Activated gamma-delta T cell treated with anti-CD3 and anti-CD28 coated beads, Interleukin-2, amount 50 U/mL, for 16 hours (primary cell): ENCODE measurements around the gene IZUMO1.
"Not testable (repeated sequence)": the region's sequence is repeated elsewhere in the genome, so short reads cannot be mapped to it uniquely, and the experiment has no call there.

Experiments used
- DNase-seq: peaks from one replicate; pipeline ENCODE4 v3.0.0-alpha.2; 2020; ENCODE audit warnings: low read depth

IZUMO1 gene

DNA sequence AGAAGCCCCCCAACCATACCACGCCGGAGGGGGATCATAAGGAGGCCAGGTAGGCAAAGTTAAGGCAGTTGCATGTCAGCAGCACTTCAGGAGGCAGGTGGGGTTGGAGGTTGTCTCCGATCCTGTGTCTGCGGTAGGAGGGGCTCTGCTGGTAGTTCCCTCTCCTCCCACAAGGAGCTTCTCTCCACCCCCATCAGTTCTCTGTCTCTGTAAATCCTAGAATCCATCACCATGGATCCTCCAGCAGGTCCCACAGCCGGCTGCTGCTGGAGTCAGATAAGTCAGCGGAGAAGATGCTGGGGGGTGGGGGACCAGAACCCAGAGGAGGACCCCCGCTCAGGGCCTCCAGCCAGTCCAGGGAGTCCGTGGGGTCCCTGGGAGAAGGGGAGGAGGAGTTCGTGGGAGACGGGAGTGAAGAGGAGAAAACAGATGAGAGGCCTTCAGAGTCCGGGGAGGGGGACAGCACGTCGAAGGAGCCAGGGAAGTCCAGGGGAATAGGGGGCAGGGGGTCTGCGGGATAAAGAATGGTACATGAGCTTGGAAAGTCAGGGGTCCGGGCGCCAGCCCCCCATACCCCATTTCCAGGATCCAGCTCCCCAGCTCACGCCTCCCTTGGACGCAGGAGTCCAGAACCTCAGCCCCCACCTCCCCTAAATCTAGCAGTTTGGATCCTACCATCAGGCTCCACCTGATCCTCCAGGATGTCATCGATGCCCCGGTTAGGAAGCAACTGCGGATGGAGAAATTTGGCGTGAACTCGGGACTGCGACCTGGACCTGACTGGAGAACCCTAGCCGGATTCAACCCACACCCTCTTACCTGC, 33.5 kb downstream of the IZUMO1 start:
- DNase-seq: no peak

- no peak for DNase-seq
These were observed 35.5 kb downstream of the IZUMO1 start for GRCh38 chr19:48711106-48711662.

DNA sequence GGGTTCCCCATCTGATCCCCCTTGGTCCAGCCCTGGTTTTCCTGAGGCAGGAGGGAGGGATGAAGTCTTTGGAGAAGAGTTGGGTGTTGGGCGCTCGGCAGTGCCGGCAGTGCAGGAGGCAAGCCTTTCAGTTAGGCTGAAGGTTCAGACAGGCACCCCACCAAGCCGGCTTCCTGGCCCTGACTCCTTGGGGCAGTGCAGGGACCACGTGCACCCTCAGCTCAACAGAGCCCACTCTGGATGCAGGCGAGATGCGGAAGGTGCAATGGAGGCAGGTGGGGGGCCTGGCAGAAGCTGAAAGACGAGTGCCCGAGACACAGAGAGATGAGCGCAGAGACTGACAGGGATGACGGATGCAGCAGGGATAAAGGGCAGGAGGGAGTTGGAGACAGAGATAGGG, 38.2 kb downstream of the IZUMO1 start:
- DNase-seq: no peak

GRCh38 chr19:48705431-48705830, 41.3 kb downstream of the IZUMO1 start:
- DNase-seq: no peak

- DNase-seq: no peak
These were observed 43.4 kb downstream of the IZUMO1 start for GRCh38 chr19:48703316-48703715.

DNA sequence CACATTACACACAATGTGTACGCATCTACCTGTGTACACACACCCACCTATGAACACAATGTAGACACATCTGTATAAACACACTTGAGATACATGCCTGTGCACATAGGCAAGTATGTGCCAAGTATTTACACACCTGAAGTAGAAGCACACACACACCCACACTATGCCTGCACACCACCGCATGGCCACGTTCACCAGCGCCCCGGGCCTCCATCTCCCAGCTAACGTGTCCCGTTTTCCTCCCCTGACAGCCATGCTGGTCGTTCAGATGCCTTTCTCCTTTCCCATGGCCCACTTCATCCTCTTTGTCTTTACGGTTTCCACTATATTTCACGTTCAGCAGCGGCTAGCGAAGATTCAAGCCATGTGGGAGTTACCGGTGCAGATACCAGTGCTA, 44.0 kb downstream of the IZUMO1 start:
- no peak for DNase-seq

DNA sequence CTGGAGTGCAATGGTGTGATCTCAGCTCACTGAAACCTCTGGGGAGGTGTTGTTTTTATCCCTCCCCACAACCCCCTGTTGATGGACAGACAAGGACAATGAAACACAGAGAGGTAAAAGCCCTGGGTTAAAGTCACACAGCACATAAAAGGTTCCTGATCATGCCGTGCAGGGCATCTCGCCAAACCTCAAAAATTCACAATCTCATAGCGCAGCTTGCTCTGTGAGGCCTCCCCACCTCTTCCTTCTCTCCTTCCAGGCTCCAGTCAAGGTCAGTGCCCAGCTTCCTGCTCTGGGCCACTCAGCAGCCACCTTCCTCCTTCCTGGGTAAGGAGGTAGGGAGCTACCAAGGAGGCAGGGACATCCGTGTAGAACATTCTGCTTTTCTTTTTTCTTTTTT, 48.7 kb downstream of the IZUMO1 start:
- no peak for DNase-seq

DNA sequence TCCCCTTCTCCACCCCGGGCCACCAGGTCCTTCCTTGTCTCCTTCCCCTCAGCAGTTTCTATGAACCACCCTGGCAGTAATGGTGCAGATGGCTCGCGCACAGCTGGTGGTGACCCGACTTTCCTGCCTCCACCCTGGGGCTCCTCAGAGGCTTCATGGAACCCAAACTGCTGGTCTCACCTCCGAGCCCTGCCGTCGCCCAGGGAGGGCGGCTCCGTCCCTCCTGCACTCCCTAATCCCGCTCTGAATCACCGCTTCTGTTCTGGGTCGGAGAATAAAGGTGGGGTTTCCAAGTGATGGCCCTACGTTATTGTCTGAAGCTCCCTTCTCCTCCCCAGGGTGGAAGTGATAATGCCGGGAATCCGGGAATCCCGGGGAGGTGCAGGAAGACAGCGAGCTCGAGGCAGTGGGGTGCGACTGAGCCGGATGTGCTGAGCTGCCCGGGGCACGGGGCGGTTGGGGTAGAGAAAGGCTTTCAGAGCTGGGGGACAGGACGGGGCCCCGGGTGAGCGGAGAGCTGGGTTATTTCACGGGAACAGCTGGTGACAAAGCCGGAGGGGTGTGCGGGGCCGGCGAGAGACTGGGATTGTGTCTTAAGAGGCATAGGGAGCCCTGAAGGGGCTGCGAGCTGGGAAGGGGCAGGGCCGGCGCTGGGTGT, 50.2 kb downstream of the IZUMO1 start:
- no peak for DNase-seq

- no peak for DNase-seq
These were observed 50.9 kb downstream of the IZUMO1 start, which contains the start of gene FUT2 for GRCh38 chr19:48695743-48696352. Gene FUT2 (plus strand): TSS chr19:48695971. CDS start chr19:48702957, 6,986 bp downstream.

GRCh38 chr19:48693629-48694028, 53.1 kb downstream of the IZUMO1 start:
- not testable (repeated sequence) for DNase-seq
